SKM-1 treated with dmso at 0.1 percent for 144 hours (cell line): ENCODE results near the gene UTY.

Experiments
- DNase-seq: peaks from one replicate; lab custom pipeline; 2025; ENCODE audit not compliant: unreplicated experiment; lab: John Stamatoyannopoulos, UW

The UTY gene

GRCh38 chrY:13479828-13480227, at the start of gene UTY:
TSS of gene UTY (minus strand) at chrY:13480033. CDS start at chrY:13479665, 368 bp downstream.
- peak; percentile 83 for DNase-seq

- no peak for DNase-seq
These were observed 40.6 kb upstream of the UTY start for GRCh38 chrY:13520474-13520873.

DNA sequence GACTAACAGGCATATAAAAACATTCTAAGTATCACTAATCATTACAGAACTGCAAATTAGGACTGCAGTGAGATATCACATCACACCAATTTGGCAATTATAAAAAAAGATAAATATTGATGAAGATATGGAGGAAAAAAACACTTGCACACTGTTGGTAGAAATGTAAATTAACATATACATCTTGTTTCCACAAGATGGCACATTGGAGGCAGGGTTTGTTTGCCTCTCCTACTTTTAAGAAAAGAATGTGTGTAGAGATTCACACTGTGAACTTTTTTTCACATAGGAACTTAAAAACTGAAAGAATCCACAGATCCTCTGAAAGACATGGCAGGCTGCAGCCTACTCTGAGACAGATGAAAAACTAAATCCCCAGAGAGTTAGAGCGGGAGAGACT, 21.4 kb upstream of the UTY start:
- DNase-seq = no peak

DNA sequence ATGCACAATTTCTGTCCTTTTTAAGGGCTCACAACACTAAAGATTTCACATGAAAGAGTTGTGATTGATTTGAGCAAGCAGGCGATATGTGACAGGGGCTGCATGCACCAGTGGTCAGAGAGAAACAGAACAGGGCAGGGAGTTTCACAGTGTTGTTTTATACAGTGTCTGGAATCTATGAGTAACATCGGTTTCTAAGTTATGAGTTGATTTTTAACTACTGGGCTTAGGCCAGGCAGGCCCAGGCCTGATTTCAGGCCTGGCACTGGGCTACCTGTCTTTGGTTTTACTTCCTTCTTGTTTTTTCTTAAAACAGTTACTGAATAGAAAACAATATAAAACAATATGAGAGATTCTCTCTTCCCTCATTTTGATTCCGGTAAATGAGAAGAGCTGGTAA, 13.9 kb upstream of the UTY start:
- no peak for DNase-seq

- no peak for DNase-seq
These were observed 12.6 kb upstream of the UTY start for GRCh38 chrY:13492408-13492807.

DNA sequence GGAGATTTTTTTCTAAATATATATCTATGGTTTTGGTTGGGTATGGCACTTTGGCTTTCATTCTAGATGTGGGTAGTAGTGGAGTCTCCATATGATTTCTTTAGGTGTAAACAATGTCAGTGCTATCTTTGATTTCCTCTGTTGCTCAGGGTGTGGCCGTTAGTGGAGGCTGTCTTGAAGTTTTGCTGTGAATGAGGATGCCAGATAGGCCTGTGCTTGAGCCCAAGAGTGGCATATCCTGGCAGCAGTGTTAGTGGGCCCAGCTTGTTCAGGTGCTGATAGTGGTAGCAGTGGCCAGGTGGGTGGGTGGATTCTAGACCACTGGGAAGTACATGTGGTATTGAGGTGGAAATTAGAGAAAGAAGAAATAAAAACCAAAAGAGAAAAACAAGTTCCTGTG, 8.9 kb upstream of the UTY start:
- DNase-seq = no peak

- DNase-seq = peak; percentile 8
These were observed 617 bp downstream of the UTY start for GRCh38 chrY:13479121-13479711.

GRCh38 chrY:13478126-13478785, 1.6 kb downstream of the UTY start:
- DNase-seq = peak; percentile 21

GRCh38 chrY:13474997-13475396, 4.8 kb downstream of the UTY start:
- no peak for DNase-seq

- no peak for DNase-seq
These were observed 28.3 kb downstream of the UTY start for GRCh38 chrY:13451572-13451971.

- DNase-seq = no peak
These were observed 29.2 kb downstream of the UTY start for GRCh38 chrY:13450596-13451130.

GRCh38 chrY:13445566-13445965, 34.3 kb downstream of the UTY start:
- no peak for DNase-seq

DNA sequence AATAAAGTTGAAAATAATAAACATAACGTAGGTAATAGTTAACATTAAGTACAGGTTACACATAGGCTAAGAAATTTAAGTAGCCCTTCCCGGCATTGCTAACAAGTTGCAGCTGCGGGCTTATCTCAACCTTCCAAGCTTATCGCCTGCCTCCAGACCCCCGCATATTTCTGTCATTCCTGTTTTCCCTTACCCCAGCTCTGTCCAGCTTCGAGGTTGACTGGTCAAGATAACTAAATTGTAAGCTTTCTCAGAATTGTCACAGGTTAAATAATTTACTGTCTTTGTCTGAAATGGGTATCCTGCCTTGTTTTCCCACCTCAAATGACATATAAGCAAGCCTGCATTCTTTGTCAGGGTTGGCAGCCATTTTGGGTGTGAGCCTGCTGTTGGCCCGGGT, 36.7 kb downstream of the UTY start:
- no peak for DNase-seq

DNA sequence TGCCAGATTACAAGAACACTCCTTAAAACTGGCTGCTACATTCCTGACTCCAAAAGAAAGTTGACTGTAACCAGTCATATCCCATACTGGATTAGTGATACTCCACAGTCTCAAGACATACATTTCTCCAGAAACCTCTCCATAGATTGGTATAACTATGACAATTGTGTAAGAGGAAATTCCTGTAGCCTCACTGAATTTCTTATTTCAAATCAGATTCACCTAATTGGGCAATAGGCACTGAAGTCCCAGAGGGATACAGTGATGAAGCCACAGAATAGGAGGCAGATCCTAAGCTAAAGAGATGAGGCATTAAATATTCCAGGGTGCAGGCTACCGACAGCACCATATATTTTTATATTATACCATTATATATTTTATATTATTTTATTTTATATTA, 39.0 kb downstream of the UTY start:
- no peak for DNase-seq

GRCh38 chrY:13435968-13436937, 43.6 kb downstream of the UTY start:
- peak; percentile 1 for DNase-seq

- no peak for DNase-seq
These were observed 44.4 kb downstream of the UTY start for GRCh38 chrY:13435206-13435967.

GRCh38 chrY:13432293-13433025, 47.4 kb downstream of the UTY start:
- DNase-seq = no peak

GRCh38 chrY:13429551-13429950, 50.3 kb downstream of the UTY start:
- no peak for DNase-seq

GRCh38 chrY:13423281-13423732, 56.5 kb downstream of the UTY start:
- no peak for DNase-seq
